Osteoblast (primary cell): Measurements from ENCODE around the gene EMID1. TPM values are rescaled to one million over a fixed set of nuclear protein-coding genes. Genes with fewer than 3 reads are reported as not detected.

Source experiments
- DNase-seq: peaks from one replicate; pipeline ENCODE4 v3.0.0; 2011; ENCODE audit warnings: low spot score, mixed read lengths; ENCODE audit not compliant: insufficient read length; ENCODE audit errors: missing footprints
- H2AFZ ChIP-seq: 2 replicates; pipeline ENCODE4 v1.6.0; 2011; ENCODE audit warnings: mild to moderate bottlenecking, low read length
- H3K27ac ChIP-seq: 2 replicates; pipeline ENCODE4 v1.5.1; 2011; ENCODE audit warnings: mild to moderate bottlenecking, low read depth, low read length, moderate library complexity
- H3K27me3 ChIP-seq: 2 replicates; pipeline ENCODE4 v1.6.0; 2012; ENCODE audit warnings: mild to moderate bottlenecking, control low read depth, inconsistent platforms, low read length, moderate library complexity; ENCODE audit not compliant: insufficient read depth
- H3K36me3 ChIP-seq: 2 replicates; pipeline ENCODE4 v1.5.1; 2011; ENCODE audit warnings: mild to moderate bottlenecking, low read length, control low read depth, moderate library complexity; ENCODE audit not compliant: insufficient read depth
- H3K4me1 ChIP-seq: 2 replicates; pipeline ENCODE4 v1.5.1; 2011; ENCODE audit warnings: mild to moderate bottlenecking, low read length, control low read depth, moderate library complexity; ENCODE audit not compliant: insufficient read depth
- H3K4me2 ChIP-seq: 2 replicates; pipeline ENCODE4 v1.6.0; 2011; ENCODE audit warnings: mild to moderate bottlenecking, low read length; ENCODE audit not compliant: insufficient read depth
- H3K4me3 ChIP-seq: fragments of 200-600 bp; sonication (generic); 3 replicates; pipeline ENCODE4 v1.5.1; 2012; ENCODE audit warnings: mild to moderate bottlenecking, low read length, inconsistent platforms; ENCODE audit not compliant: insufficient read depth
- H3K79me2 ChIP-seq: 2 replicates; pipeline ENCODE4 v1.6.0; 2012; ENCODE audit warnings: mild to moderate bottlenecking, low read length, control low read depth, inconsistent platforms; ENCODE audit not compliant: insufficient read depth
- H3K9me3 ChIP-seq: 2 replicates; pipeline ENCODE4 v1.5.1; 2011; ENCODE audit warnings: low read depth, low read length, control low read depth
- H4K20me1 ChIP-seq: 2 replicates; pipeline ENCODE4 v1.6.0; 2012; ENCODE audit warnings: mild to moderate bottlenecking, low read length, control low read depth; ENCODE audit not compliant: insufficient read depth
- CTCF ChIP-seq: IDR thresholded peaks from 2 replicates; pipeline ENCODE4 v1.5.1; 2011; ENCODE audit warnings: mild to moderate bottlenecking, low read depth, low read length, moderate library complexity; ENCODE audit errors: extremely low read depth
- total RNA-seq: library from RNA; depleted of rRNA; stranded (reverse); fragments of >200 nt; gene quantifications from 2 replicates; pipeline ENCODE4 v1.2.3, GENCODE V29; 2012

The EMID1 gene
- total RNA-seq, 1 donor: under 0.01 TPM

GRCh38 chr22:29208879-29209623 lies 3.4 kb downstream of the EMID1 start:
- no peaks in the 10 kb centered on the region for H3K79me2 ChIP-seq
- DNase-seq: peak; percentile 78
- H3K4me1 ChIP-seq: no peaks in the 10 kb centered on the region
- H3K9me3 ChIP-seq: no peaks in the 10 kb centered on the region
- H3K27ac ChIP-seq: no peak overlapping the region
- no peak overlapping the region for H2AFZ ChIP-seq
- no peaks in the 10 kb centered on the region for H3K36me3 ChIP-seq
- TF ChIP-seq CTCF: no peak
- no peak overlapping the region for H3K4me3 ChIP-seq
- no peak overlapping the region for H3K4me2 ChIP-seq
- peaks cover 34% of the 10 kb centered on the region for H3K27me3 ChIP-seq
- H4K20me1 ChIP-seq: no peaks in the 10 kb centered on the region

- Histone ChIP-seq H3K36me3 (no peaks in the 10 kb centered on the region), H3K4me2 (no peak overlapping the region), H3K4me3 (no peak overlapping the region), H3K27me3 (peaks cover 34% of the 10 kb centered on the region), H3K4me1 (no peaks in the 10 kb centered on the region), H3K79me2 (no peaks in the 10 kb centered on the region), H3K9me3 (no peaks in the 10 kb centered on the region), H2AFZ (no peak overlapping the region), H3K27ac (no peak overlapping the region), H4K20me1 (no peaks in the 10 kb centered on the region)
- TF ChIP-seq CTCF: no peak
- no peak for DNase-seq
Observed at GRCh38 chr22:29209624-29209929, 3.9 kb downstream of the EMID1 start.

- Histone ChIP-seq H3K9me3 (no peaks in the 10 kb centered on the region), H3K4me1 (no peaks in the 10 kb centered on the region), H3K36me3 (no peaks in the 10 kb centered on the region), H3K79me2 (no peaks in the 10 kb centered on the region), H4K20me1 (no peaks in the 10 kb centered on the region), H3K27me3 (peaks cover 23% of the 10 kb centered on the region), H3K4me2 (no peak overlapping the region), H2AFZ (no peak overlapping the region), H3K27ac (no peak overlapping the region), H3K4me3 (no peak overlapping the region)
- peak; percentile 65 for DNase-seq
- no peak for TF ChIP-seq CTCF
Observed at GRCh38 chr22:29211066-29211465, 5.4 kb downstream of the EMID1 start.

GRCh38 chr22:29211466-29211865 lies 5.8 kb downstream of the EMID1 start:
- peak; percentile 14 for DNase-seq
- Histone ChIP-seq H3K9me3 (no peaks in the 10 kb centered on the region), H3K4me2 (no peak overlapping the region), H2AFZ (no peak overlapping the region), H3K36me3 (no peaks in the 10 kb centered on the region), H3K4me1 (no peaks in the 10 kb centered on the region), H3K27me3 (peaks cover 19% of the 10 kb centered on the region), H3K27ac (no peak overlapping the region), H3K4me3 (no peak overlapping the region), H3K79me2 (no peaks in the 10 kb centered on the region), H4K20me1 (no peaks in the 10 kb centered on the region)
- no peak for TF ChIP-seq CTCF
